ENCODE data around the gene COG3. TPM values are rescaled to one million over a fixed set of nuclear protein-coding genes. Genes with fewer than 3 reads are reported as not detected.

Gene COG3
- total and polyA plus RNA-seq, 10 of the 15 experiments (the other 5 are each of a cell fraction or from before 2014, with no cell fraction given), result 6.1 to 35.1 (median 22.6) TPM

DNA sequence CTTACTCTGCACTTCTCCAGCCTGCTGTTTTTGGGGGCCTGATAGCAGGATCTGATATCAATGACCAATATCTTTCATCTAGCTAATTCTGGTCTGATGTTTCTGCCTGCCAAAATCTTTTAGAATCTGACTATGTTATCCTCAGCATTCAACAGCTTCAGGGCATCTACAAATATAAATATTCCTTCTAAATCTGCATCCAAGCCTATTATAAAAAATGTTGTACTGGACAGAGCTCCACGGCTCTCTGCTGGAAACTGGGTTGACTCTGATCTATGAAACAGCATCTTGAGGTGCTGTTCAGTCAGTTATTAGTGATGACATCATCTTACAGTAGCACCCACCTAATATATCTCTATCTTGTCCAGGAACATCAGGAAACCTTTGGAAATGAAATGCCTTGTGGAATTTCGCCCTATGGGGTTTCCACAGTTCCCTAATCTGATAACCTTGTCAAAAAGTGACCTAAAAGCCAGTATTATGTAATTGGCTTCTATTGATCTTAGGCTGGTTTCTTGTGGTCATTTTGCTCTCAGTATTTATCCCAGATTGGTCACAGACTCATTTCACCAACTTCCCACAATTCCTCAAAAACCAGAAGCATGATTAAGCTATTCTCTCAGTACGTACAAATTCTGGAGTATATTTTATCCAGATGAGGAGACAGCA, 117.8 kb downstream of the COG3 start:
- Histone ChIP-seq H3K36me3 (ENCODE audit: control insufficient read depth in 2 of 2, insufficient read depth in 2 of 2, low read length in 1 of 2) (no peaks in the 10 kb centered on the region), H3K9ac (ENCODE audit: control insufficient read depth, insufficient read depth, low read length) (no peak overlapping the region), H3K79me2 (ENCODE audit: control insufficient read depth, insufficient read depth, low read length) (no peaks in the 10 kb centered on the region), H3K27ac (ENCODE audit: control insufficient read depth, insufficient read depth) (no peak overlapping the region), H3K4me2 (ENCODE audit: control insufficient read depth, insufficient read depth) (no peak overlapping the region), H3K4me1 (ENCODE audit: control insufficient read depth, insufficient read depth, low read length) (no peaks in the 10 kb centered on the region), H3K27me3 (replicated peaks in 1 of 2; ENCODE audit: control insufficient read depth in 2 of 2, insufficient read depth in 2 of 2, low read length in 1 of 2) (no peaks in the 10 kb centered on the region; a peak in 1 of 4 replicates), H3K9me3 (replicated peaks; ENCODE audit: control insufficient read depth, insufficient read depth, low read length) (no peaks in the 10 kb centered on the region), H3K4me3 (no peak overlapping the region), H2AFZ (ENCODE audit: control insufficient read depth, low read depth, low read length) (no peak overlapping the region), H4K20me1 (ENCODE audit: control insufficient read depth, insufficient read depth) (no peaks in the 10 kb centered on the region)
- in situ Hi-C loops (cut with MboI) (no loop called here), intact Hi-C loops (cut with micrococcal nuclease; ENCODE audit: unreplicated experiment) (no loop called here)
- ChIA-PET SMC1A (ENCODE audit: uncharacterized antibody, unreplicated experiment) (no interaction called here), POLR2A (no interaction called here), RAD21 (ENCODE audit: unreplicated experiment) (no interaction called here), CTCF (no interaction called here)
- DNase-seq (ENCODE audit: low read depth, low spot score) (no peak), ATAC-seq (no peak), FAIRE-seq (no peak)
- no TSS peak for BruUV-seq (replicated peaks)
- TF ChIP-seq, protein P1, sequence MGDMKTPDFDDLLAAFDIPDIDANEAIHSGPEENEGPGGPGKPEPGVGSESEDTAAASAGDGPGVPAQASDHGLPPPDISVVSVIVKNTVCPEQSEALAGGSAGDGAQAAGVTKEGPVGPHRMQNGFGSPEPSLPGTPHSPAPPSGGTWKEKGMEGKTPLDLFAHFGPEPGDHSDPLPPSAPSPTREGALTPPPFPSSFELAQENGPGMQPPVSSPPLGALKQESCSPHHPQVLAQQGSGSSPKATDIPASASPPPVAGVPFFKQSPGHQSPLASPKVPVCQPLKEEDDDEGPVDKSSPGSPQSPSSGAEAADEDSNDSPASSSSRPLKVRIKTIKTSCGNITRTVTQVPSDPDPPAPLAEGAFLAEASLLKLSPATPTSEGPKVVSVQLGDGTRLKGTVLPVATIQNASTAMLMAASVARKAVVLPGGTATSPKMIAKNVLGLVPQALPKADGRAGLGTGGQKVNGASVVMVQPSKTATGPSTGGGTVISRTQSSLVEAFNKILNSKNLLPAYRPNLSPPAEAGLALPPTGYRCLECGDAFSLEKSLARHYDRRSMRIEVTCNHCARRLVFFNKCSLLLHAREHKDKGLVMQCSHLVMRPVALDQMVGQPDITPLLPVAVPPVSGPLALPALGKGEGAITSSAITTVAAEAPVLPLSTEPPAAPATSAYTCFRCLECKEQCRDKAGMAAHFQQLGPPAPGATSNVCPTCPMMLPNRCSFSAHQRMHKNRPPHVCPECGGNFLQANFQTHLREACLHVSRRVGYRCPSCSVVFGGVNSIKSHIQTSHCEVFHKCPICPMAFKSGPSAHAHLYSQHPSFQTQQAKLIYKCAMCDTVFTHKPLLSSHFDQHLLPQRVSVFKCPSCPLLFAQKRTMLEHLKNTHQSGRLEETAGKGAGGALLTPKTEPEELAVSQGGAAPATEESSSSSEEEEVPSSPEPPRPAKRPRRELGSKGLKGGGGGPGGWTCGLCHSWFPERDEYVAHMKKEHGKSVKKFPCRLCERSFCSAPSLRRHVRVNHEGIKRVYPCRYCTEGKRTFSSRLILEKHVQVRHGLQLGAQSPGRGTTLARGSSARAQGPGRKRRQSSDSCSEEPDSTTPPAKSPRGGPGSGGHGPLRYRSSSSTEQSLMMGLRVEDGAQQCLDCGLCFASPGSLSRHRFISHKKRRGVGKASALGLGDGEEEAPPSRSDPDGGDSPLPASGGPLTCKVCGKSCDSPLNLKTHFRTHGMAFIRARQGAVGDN (IDR thresholded peaks at IDR 0.05), result no peak
- TF ChIP-seq CBX3 (IDR thresholded peaks at IDR 0.05; ENCODE audit: borderline replicate concordance, low read depth) (no peak), NBN (IDR thresholded peaks at IDR 0.05) (no peak), MXI1 (IDR thresholded peaks at IDR 0.05; ENCODE audit: low read depth, low read length) (no peak), NFYB (IDR thresholded peaks at IDR 0.05; ENCODE audit: insufficient read depth, low read depth, low read length) (no peak), ESRRA (IDR thresholded peaks at IDR 0.05; ENCODE audit: low read length) (no peak), CHD1 (IDR thresholded peaks at IDR 0.05; ENCODE audit: low read depth, low read length) (no peak), NR2F1 (conservative IDR thresholded peaks at IDR 0.05) (no peak), PAX8 (IDR thresholded peaks at IDR 0.05) (no peak), SUZ12 (IDR thresholded peaks at IDR 0.05; ENCODE audit: unreplicated experiment) (no peak), KLF5 (IDR thresholded peaks at IDR 0.05; ENCODE audit: partially characterized antibody) (no peak), SPI1 (IDR thresholded peaks at IDR 0.05; ENCODE audit: borderline replicate concordance, insufficient read depth, low read depth, low read length) (no peak), RCOR1 (conservative IDR thresholded peaks at IDR 0.05; ENCODE audit: low read depth, low read length) (no peak), JUND (IDR thresholded peaks at IDR 0.05; ENCODE audit: low read depth, low read length) (no peak), IKZF2 (IDR thresholded peaks at IDR 0.05) (no peak), SMC3 (IDR thresholded peaks at IDR 0.05; ENCODE audit: borderline replicate concordance, low read length) (no peak)
- TF ChIP-seq, protein P2, sequence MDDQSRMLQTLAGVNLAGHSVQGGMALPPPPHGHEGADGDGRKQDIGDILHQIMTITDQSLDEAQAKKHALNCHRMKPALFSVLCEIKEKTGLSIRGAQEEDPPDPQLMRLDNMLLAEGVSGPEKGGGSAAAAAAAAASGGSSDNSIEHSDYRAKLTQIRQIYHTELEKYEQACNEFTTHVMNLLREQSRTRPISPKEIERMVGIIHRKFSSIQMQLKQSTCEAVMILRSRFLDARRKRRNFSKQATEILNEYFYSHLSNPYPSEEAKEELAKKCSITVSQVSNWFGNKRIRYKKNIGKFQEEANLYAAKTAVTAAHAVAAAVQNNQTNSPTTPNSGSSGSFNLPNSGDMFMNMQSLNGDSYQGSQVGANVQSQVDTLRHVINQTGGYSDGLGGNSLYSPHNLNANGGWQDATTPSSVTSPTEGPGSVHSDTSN (IDR thresholded peaks at IDR 0.05; ENCODE audit: insufficient replicate concordance, low read depth, low read length), result no peak
- TF ChIP-seq, protein P3, sequence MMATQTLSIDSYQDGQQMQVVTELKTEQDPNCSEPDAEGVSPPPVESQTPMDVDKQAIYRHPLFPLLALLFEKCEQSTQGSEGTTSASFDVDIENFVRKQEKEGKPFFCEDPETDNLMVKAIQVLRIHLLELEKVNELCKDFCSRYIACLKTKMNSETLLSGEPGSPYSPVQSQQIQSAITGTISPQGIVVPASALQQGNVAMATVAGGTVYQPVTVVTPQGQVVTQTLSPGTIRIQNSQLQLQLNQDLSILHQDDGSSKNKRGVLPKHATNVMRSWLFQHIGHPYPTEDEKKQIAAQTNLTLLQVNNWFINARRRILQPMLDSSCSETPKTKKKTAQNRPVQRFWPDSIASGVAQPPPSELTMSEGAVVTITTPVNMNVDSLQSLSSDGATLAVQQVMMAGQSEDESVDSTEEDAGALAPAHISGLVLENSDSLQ (IDR thresholded peaks at IDR 0.05), result no peak
- WGBS (ENCODE audit: insufficient coverage, insufficient replicate concordance, low lambda C conversion rate, missing lambda C conversion rate), result 8% methylated on average over 3 of the region's 3 CpGs
